ENCODE data around the gene STXBP2.
"Not testable (repeated sequence)": the region's sequence is repeated elsewhere in the genome, so short reads cannot be mapped to it uniquely, and the experiment has no call there.

Gene STXBP2

DNA sequence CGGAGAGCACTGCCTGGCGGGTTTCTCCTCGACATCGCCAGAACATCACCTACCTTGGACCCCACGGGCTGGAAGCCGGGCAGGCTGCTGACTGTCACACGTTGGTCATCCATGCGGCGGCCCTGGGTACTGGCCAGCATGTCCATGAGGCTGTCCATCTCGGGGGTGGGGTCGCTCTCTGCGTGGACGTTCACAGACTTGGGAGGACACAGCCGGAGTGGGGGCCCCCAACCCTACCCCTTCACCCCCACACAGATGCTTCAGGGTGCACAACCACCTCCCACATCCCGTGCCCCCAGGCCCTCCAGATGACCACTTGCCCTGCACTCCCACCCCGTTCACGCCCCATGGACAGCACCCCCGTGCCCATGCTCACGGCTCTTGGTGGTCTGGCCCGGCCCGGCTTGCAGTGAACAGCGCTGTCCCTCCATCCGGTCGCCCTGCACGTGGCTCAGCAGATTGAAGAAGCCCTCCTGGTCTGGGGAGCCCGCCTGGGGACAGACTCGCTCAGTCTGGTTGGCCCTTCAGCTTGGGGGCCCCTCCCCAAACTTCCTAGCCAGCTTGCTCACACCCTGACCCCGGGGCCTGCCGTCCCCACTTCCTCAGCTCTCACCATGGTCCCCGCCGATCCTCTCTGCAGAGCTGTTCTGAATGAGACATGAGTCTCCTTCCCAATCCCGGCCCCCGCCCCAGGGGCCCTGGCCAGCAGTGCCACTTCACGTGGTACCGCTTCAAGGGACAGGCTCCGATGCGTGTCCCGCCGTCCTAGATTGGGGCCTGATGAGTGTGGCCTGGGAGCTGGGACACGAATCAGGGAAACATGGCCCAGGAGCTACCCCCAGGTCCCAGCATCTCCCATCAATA, 4.3 kb upstream of the STXBP2 start:
- DNase-seq (ENCODE audit: low read depth, low spot score), result no peak

DNA sequence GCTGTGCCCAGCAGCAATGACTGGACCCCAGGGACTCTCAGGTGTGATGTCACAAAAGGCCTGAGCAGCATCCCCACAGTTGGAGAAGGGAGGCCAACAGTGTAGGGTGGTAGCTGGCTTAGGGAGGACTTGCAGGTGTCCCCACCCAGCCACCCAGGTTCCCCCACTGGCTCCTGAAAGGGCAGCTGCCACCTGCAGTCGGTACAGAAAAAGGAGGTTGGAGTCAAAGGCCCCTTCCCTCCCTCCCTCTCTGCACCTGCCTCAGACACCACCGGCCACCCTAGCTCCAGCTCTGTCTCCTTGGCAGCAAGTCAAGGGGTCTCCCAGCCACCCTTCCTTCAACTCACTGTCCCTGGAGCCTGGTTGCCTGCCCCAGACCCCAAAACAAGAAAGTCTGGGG, 3.2 kb upstream of the STXBP2 start, which contains the start of gene PCP2:
Gene PCP2, minus strand, starts transcription at position 22 of the 400 bp plus-strand sequence. CDS start 262 bp downstream, outside the sequence.
- no peak for DNase-seq (ENCODE audit: low read depth, low spot score)

DNA sequence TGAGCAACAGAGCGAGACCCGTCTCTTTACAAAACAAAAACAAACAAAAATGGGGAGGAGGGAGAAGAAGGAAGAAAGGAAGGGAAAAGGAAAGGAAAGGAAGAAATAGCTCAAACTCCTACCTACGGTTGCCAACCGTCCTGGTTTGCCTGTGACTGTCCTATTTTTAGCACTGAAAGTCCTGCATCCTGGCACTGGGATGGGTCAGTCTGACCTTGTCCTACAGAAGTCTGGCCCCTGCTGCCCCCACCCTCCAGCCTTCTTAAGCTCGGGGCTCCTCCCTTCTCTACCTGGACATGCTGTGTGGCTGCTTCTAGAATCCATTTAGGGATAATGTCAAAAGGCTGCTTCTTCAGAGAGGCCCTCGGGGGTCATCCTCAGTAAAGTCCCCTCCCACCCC, 1.2 kb upstream of the STXBP2 start:
- no peak for DNase-seq (ENCODE audit: low read depth, low spot score)

DNA sequence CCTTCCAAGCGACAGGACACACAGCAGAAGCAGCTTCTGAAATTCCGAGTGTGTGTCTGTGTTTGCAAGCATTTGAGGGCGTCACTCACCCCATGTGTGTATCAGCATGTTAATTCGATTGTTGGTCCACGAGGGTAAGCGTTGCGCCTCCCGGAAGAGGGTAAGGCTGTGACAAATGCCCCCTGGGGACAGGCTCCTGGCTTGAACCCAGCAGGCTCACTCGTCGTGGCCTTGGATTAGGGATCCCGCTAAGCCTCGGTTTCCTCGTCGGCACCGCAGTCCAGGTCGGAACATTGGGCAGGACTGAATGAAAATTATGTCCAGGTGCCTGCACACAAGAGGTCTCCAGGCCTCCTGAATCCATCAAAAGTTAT, 606 bp upstream of the STXBP2 start:
- DNase-seq (ENCODE audit: low read depth, low spot score), result no peak

DNA sequence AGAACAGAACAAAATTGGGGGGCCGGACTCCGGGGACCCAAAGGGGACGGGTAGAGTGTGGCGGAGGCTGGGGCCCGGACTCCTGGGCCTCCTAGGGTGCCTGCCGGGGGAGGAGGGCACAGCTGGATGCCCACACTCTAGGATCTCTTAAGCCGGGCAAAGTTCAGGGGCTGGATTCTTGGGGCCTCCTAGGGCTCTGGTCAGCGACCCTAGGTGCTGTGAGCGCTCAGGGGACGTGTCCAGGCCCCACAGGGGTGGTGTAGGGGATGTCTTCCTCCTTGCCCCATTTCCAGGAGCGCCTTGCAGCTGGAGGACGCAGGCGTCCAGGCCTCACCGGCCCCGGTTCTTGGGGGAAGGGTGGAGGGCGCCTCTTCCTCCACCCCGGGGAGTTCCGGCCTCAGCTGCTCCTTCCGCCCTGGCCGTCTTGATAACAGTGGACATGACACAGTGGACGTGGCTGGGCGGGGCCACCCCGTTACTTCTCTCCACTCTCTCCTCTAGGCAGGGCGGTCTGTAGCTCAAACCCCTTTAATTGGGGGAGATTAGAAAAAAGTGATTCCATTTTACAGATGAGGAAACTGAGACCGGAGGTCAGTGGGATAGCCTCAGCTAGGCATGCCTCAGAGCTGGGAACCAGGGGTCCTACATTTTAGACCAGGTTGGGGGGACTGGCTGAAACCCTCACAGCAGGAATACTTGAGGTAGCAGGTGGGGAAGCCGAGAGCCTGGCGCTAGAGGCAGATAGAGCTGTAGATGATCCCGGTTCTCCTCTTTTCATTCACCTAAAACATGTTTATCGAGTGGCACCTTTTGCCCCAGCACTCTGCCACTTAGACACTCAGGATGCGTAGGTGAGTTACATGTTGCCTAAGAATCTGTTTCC, 705 bp downstream of the STXBP2 start:
- no peak for DNase-seq (ENCODE audit: low read depth, low spot score)

DNA sequence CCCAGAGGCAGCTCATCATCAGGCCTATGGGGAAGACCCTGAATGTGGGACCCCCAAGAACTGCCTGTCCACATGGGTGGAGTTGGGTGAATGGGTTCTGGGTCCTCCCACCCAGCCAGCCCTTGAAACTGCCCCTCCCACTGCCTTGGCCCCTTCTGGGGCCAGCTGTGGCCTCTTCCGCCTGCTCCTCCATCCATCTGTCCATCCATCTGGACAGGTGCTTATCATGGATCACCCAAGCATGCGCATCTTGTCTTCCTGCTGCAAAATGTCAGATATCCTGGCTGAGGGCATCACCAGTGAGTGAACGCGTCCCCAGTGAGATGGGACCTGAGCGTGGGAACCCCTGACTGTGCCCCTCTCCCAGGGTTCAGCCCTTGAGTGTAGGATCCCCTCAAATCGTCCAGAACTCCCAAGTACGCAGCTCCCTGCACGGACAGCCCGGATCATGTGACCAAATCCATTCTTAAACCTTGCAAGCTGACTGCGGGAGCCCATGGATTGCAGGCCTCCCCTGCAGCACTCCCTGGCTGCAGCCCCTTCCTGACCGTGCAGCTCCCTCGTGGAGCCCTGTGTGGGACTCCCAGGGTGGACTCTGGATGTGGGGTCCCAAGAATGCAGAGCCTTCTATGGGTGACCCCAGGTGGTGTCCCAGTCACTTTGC, 2.0 kb downstream of the STXBP2 start:
- DNase-seq (ENCODE audit: low read depth, low spot score), result no peak

DNA sequence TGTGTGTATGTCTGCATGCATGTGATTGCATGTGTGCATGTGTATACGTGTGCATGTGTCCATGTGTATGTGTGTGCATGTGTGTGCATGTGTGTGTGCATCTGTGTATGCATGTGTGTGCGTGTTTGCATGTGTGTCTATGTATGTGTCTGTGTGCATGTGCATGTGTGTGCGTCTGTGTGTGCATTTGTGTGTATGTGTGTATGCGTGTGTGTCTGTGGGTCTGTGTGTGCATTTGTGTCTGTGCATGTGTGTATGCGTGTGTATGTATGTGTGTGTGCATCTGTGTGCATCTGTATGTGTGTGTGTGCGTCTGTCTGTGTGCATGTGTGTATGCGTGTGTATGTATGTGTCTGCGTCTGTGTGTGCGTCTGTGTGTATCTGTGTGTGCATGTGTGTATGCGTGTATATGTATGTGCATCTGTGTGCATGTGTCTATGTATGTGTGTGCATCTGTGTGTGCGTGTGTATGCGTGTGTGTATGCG, 3.0 kb downstream of the STXBP2 start:
- no peak for DNase-seq (ENCODE audit: low read depth, low spot score)

DNA sequence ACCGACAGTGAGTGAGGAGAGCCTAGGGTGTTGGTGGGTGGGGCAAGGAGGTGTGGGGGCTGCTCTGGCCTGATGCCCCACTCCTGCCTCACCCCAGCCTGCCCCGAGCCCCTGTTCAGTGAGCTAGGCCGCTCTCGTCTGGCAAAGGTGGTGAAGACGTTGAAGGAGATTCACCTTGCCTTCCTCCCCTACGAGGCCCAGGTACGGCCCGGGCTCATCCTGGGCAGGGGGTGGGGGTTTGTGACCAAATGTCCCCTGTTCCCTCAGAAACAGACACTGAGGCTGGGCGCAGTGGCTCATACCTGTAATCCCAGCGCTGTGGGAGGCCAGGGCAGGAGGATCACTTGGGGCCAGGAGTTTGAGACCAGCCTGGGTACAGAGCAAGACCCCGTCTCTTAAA, 3.9 kb downstream of the STXBP2 start:
- DNase-seq (ENCODE audit: low read depth, low spot score), result no peak

DNA sequence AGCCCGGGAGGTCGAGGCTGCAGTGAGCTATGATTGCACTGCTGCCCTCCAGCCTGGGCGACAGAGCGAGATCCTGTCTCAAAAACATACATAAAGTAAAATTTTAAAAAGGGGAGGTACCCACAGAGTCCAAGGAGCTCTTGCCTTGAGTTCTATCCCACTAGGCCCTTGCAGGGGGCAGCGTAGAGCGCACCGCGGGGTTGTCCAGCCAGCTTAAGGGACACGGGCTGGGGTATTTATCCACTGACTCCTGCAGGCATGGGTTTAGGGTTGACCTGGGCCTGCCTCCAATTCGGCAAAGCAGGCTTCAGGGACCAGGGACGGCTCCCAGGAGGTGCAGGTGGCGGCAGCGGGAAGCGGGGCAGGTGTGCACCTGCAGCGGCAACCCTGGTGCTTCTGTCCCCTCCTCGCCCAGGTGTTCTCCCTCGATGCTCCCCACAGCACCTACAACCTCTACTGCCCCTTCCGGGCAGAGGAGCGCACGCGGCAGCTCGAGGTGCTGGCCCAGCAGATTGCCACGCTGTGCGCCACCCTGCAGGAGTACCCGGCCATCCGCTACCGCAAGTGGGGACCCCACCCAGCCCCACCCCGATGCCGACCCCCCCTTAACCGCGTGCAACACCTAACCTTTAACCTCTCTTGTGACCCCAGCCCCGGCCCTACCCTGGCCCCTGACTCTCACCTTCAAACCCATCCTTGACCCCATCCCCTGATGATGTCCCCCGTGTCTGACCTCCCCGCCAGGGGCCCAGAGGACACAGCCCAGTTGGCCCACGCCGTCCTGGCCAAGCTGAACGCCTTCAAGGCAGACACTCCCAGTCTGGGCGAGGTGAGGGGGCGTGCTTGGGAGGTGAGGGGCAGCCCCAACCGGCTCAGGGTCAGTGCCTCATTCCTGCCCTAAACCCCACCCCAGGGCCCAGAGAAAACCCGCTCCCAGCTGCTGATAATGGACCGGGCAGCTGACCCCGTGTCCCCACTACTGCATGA, 4.7 kb downstream of the STXBP2 start:
- DNase-seq (ENCODE audit: low read depth, low spot score), result no peak

DNA sequence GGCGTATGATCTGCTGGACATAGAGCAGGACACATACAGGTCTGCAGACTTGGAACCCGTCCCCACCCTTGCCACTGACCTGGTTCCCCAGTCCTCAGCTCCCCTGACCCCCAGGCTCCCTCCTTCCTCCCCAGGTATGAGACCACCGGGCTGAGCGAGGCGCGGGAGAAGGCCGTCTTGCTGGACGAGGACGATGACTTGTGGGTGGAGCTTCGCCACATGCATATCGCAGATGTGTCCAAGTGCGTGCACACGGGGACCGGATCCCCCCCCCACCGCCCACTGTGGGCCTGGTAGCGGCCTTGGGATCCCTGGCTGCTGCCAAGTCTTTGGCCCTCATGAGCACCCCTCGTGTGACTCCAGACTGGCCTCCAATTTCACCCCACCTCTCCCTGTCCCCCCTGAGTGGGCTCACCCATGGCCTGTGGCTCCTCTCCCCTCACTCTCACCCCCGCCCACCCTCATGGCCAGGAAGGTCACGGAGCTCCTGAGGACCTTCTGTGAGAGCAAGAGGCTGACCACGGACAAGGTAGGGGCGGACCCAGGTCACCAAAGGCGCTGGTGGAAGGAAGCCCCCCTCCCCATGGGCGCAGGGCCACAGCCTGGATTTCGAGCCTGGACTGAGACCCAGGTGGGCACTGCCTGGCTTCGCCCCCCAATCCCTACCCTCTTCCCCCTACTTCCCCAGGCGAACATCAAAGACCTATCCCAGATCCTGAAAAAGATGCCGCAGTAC, 5.6 kb downstream of the STXBP2 start:
- no peak for DNase-seq (ENCODE audit: low read depth, low spot score)

DNA sequence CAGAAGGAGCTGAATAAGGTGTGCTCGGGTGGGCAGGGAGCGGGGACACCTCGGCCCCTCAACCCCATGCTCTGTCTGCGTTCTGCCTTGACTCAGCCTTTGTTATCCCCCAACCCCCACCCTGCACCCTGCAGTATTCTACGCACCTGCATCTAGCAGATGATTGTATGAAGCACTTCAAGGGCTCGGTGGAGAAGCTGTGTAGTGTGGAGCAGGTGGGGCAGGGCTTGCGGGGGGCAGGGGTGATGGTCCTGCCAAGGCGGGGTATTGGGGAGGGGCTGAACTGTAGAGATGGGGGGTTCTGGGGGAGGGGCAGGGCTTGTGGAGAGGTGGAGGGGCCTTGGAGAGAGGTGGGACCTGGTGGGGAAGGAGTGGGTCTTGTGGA, 6.1 kb downstream of the STXBP2 start:
- DNase-seq (ENCODE audit: low read depth, low spot score), result no peak

DNA sequence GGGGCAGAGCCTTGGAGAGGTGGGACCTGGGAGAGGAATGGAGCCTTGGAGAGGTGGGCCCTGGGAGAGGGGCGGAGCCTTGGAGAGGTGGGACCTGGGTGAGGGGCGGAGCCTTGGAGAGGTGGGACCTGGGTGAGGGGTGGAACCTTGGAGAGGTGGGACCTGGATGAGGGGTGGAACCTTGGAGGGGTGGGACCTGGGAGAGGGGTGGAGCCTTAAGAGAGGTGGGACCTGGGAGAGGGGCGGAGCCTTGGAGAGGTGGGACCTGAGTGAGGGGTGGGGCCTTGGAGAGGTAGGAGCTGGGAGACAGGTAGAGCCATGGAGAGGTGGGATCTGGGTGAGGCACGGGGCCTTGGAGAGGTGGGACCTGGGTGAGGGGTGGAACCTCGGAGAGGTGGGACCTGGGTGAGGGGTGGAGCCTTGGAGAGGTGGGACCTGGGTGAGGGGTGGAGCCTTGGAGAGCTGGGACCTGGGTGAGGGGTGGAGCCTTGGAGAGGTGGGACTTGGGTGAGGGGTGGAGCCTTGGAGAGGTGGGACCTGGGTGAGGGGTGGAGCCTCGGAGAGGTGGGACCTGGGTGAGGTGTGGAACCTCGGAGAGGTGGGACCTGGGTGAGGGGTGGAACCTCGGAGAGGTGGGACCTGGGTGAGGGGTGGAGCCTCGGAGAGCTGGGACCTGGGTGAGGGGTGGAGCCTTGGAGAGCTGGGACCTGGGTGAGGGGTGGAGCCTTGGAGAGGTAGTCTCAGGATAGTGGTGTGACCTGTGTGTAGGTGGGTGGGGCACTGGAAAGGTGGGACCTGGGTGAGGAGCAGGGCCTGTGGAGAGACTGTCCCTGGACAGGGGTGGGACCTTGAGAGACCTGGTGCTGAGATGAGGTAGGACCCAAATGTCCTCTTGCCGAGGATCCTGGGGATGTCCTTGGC, 7.0 kb downstream of the STXBP2 start:
- not testable (repeated sequence) for DNase-seq (ENCODE audit: low read depth, low spot score)

DNA sequence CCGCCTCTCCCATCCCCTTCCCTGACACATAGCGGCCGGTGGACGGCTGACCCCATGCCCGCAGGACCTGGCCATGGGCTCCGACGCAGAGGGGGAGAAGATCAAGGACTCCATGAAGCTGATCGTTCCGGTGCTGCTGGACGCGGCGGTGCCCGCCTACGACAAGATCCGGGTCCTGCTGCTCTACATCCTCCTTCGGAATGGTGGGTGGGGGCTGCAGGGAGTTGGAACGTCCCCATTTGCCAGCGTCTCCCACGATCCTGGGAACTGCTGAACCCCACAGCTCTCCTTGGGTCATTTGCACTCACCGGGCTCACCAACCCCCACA, 7.6 kb downstream of the STXBP2 start:
- DNase-seq (ENCODE audit: low read depth, low spot score), result no peak

DNA sequence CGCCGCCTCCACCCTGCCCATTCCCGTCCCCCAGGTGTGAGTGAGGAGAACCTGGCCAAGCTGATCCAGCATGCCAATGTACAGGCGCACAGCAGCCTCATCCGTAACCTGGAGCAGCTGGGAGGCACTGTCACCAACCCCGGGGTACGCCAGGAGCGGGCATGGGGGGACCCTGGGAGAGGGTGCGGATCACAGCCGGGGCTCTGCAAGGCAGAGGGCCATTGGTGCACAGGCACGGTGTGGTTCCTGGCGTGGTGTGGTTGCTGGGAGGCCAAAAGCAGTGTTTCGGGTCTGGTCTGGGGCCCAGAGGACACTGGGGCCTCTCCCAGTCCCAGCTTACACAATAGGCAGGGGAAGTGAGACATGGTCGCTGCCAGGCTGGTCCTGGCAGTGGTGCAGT, 8.3 kb downstream of the STXBP2 start:
- DNase-seq (ENCODE audit: low read depth, low spot score), result no peak

DNA sequence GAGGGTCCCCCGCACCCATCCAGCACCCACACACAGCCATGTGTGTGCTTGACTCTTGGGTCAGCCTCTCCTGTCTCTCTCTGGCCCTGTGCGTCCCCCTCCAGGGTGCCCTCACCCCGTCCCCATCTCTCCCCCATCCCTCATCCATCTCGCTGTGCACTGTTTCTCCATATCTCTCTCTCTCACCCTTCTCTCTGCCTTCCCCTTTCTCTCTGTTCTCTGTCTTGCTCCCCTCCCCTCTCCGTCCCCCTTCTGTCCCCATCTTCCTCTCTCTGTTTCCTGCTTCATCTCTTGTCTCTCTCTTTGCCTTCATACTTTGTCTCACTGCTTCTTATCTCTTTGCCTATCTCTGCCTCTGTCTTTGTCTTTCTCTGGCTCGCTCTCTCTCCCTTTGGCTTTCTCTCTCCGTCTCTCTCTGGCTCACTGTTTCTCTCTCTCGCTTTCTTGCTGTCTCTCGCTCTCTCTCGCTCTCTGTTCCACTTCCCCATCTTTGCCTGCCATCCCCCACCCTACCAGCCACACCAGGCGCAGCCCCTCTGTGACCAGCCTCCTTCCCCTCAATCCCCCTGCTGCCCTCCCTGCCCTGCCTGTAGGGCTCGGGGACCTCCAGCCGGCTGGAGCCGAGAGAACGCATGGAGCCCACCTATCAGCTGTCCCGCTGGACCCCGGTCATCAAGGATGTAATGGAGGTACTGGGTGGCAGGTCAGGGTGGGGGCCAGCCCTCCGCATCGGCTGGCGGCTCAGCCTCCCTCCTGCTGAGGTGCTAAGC, 8.9 kb downstream of the STXBP2 start:
- no peak for DNase-seq (ENCODE audit: low read depth, low spot score)

DNA sequence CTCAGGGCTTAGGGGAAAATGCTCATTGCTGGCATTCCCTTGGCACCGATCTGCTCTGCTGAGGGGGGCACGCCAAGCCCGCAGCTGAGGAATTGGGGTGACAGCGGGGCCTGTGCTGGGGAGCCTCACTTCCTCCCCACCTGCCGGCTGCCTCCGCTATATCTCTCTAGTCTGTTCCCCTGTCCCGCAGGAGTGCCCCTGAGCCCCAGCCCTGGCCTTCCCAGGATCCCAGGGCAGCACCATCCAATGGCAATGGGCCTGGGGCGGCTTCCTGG, 9.5 kb downstream of the STXBP2 start:
- no peak for DNase-seq (ENCODE audit: low read depth, low spot score)

DNA sequence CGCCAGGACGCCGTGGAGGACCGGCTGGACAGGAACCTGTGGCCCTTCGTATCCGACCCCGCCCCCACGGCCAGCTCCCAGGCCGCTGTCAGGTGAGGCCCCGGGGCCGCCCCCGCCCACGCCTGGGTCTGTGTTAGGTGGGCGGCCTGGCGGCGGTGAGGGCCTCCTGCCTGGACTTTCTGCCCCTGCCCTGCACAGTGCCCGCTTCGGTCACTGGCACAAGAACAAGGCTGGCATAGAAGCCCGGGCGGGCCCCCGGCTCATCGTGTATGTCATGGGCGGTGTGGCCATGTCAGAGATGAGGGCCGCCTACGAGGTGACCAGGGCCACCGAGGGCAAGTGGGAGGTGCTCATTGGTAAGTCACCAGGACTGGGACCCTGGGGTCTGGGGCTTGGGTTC, 10.2 kb downstream of the STXBP2 start:
- DNase-seq (ENCODE audit: low read depth, low spot score), result no peak

DNA sequence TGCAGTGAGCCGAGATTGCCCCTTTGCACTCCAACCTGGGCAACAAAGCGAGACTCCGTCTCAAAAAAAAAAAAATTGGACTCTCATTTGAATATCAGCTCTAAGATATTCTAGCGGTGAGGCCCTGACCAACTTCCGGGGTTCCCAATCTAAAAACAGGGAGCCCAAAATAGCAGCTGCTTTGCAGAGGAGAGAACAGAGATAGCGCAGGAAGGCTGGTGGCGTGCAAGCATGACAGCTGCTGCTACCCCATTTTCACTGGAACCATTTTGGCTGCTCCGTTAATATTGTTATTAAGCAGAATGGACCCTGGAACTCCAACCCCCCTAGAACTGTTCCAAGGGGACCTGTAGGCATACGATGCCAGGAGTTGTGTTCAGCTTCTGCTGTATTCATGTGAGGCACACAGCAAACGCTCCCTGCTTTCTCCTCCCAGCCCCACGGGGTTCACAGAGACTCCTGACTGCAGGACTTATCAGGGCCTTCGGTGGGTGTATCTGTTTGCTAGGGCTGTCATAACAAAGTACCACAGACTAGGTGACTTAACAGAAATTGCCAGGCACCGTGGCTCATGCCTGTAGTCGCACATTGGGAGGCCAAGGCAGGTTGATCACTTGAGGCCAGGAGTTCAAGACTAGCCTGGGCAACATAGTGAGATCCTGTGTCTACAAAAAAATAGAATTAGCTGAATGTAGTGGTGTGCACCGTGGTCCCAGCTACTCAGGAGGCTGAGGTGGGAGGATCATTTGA, 11.5 kb downstream of the STXBP2 start:
- no peak for DNase-seq (ENCODE audit: low read depth, low spot score)
